Measurements from ENCODE around the gene SYF2. TPM values are rescaled to one million over a fixed set of nuclear protein-coding genes. Genes with fewer than 3 reads are reported as not detected.
"Not testable (repeated sequence)": the region's sequence is repeated elsewhere in the genome, so short reads cannot be mapped to it uniquely, and the experiment has no call there.

The SYF2 gene
- total and polyA plus RNA-seq, 2 donors (not counting 1 experiment from before 2014, with no cell fraction given), result 21.9 to 67.3 TPM

GRCh38 chr1:25278358-25278757 lies 46.1 kb upstream of the SYF2 start:
- H4K20me1 ChIP-seq (ENCODE audit: control insufficient read depth, insufficient read depth, low read length, poor library complexity, severe bottlenecking); H3K27me3 ChIP-seq (replicated peaks in 1 of 4; ENCODE audit: control extremely low read depth in 1 of 4, control insufficient read depth in 3 of 4, insufficient read depth in 4 of 4, low read length in 3 of 4); H3K27ac Mint-ChIP-seq; intact Hi-C loops (cut with micrococcal nuclease); H2AFZ ChIP-seq (ENCODE audit: insufficient read depth, low read depth, low read length, poor library complexity, severe bottlenecking); H3K4me1 ChIP-seq (ENCODE audit: control insufficient read depth in 2 of 2, insufficient read depth in 2 of 2, low read length in 2 of 2); H3K9me3 ChIP-seq (ENCODE audit: control extremely low read depth in 1 of 3, control insufficient read depth in 2 of 3, insufficient read depth in 1 of 3, low read length in 2 of 3); H3K4me3 ChIP-seq (ENCODE audit: control extremely low read depth in 1 of 5, extremely low read depth in 1 of 5, insufficient read depth in 1 of 5, low read depth in 2 of 5, low read length in 4 of 5); H3K4me3 Mint-ChIP-seq; H3K79me2 ChIP-seq (ENCODE audit: control insufficient read depth, insufficient read depth, low read length); H3K27ac ChIP-seq (ENCODE audit: low read length in 2 of 2); H3K4me2 ChIP-seq (replicated peaks; ENCODE audit: low read depth, low read length, poor library complexity, severe bottlenecking); H3K27me3 Mint-ChIP-seq; POLR2A ChIA-PET; H3K36me3 ChIP-seq (replicated peaks in 1 of 2; ENCODE audit: control extremely low read depth in 1 of 2, control insufficient read depth in 1 of 2, extremely low read depth in 1 of 2, insufficient read depth in 2 of 2, low read length in 1 of 2); ATAC-seq (ENCODE audit: low read depth); H3K9ac ChIP-seq (ENCODE audit: low read length); DNase-seq; H3K4me1 Mint-ChIP-seq; H3K9me3 Mint-ChIP-seq (ENCODE audit: insufficient read depth); CTCF ChIA-PET: not testable (repeated sequence)
- no CpG with 5 or more reads among the region's 2 CpGs for WGBS (ENCODE audit: insufficient coverage)

DNA sequence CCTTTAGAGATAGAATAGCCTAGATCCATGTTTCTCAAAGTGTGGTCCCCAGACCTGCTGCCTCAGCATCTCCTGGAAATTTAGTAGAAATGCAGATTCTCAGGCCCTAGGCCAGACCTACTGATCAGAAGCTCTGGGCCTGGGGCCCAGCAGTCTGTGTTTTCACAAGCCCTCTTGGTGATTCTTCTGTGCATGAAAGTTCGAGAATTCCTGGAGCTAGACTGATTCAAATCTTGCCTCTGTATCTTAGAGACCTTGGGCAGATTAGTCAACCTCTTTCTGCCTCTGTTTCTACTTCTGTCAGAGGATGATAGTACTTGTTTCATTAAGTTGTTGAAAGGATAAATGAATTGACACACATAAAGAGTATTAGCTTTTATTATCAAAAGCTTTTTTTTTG lies 45.0 kb upstream of the SYF2 start:
- no CpG with 5 or more reads among the region's 1 CpG for WGBS (ENCODE audit: insufficient coverage)
- H2AFZ ChIP-seq (ENCODE audit: insufficient read depth, low read depth, low read length, poor library complexity, severe bottlenecking); ATAC-seq (ENCODE audit: low read depth); H3K4me1 ChIP-seq (ENCODE audit: control insufficient read depth in 2 of 2, insufficient read depth in 2 of 2, low read length in 2 of 2); H3K4me3 ChIP-seq (ENCODE audit: control extremely low read depth in 1 of 5, extremely low read depth in 1 of 5, insufficient read depth in 1 of 5, low read depth in 2 of 5, low read length in 4 of 5); H3K27ac ChIP-seq (ENCODE audit: low read length in 2 of 2); POLR2A ChIA-PET; H3K79me2 ChIP-seq (ENCODE audit: control insufficient read depth, insufficient read depth, low read length); CTCF ChIA-PET; H3K9me3 Mint-ChIP-seq (ENCODE audit: insufficient read depth); H3K9me3 ChIP-seq (ENCODE audit: control extremely low read depth in 1 of 3, control insufficient read depth in 2 of 3, insufficient read depth in 1 of 3, low read length in 2 of 3); H3K9ac ChIP-seq (ENCODE audit: low read length); H3K4me2 ChIP-seq (replicated peaks; ENCODE audit: low read depth, low read length, poor library complexity, severe bottlenecking); intact Hi-C loops (cut with micrococcal nuclease); H3K4me3 Mint-ChIP-seq; DNase-seq; H4K20me1 ChIP-seq (ENCODE audit: control insufficient read depth, insufficient read depth, low read length, poor library complexity, severe bottlenecking); H3K36me3 ChIP-seq (replicated peaks in 1 of 2; ENCODE audit: control extremely low read depth in 1 of 2, control insufficient read depth in 1 of 2, extremely low read depth in 1 of 2, insufficient read depth in 2 of 2, low read length in 1 of 2); H3K27me3 ChIP-seq (replicated peaks in 1 of 4; ENCODE audit: control extremely low read depth in 1 of 4, control insufficient read depth in 3 of 4, insufficient read depth in 4 of 4, low read length in 3 of 4); H3K27me3 Mint-ChIP-seq; H3K27ac Mint-ChIP-seq; H3K4me1 Mint-ChIP-seq: not testable (repeated sequence)

DNA sequence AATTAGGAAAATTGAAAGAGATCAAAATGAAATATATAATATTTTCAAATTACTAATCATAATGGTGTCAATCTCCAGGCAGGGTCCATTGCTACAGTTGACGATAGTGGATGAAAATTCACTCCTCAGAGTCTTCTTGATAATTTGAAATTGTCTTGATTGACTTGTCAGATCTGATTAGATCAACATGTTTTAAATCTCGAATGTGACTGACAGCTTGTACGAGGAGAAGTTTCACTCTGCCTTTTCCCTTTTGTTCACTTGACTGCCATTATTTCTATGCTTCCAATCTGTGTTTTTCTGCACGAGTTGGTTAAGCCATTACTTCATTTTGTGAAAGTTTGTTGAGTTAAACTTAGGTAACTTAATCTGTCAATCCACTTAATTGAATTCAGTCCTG lies 43.3 kb upstream of the SYF2 start:
- H3K36me3 ChIP-seq (replicated peaks in 1 of 2; ENCODE audit: control extremely low read depth in 1 of 2, control insufficient read depth in 1 of 2, extremely low read depth in 1 of 2, insufficient read depth in 2 of 2, low read length in 1 of 2); H3K27me3 Mint-ChIP-seq; ATAC-seq (ENCODE audit: low read depth); H3K4me3 ChIP-seq (ENCODE audit: control extremely low read depth in 1 of 5, extremely low read depth in 1 of 5, insufficient read depth in 1 of 5, low read depth in 2 of 5, low read length in 4 of 5); H3K79me2 ChIP-seq (ENCODE audit: control insufficient read depth, insufficient read depth, low read length); H3K4me1 ChIP-seq (ENCODE audit: control insufficient read depth in 2 of 2, insufficient read depth in 2 of 2, low read length in 2 of 2); DNase-seq; CTCF ChIA-PET; H3K27ac Mint-ChIP-seq; H3K27ac ChIP-seq (ENCODE audit: low read length in 2 of 2); H3K9ac ChIP-seq (ENCODE audit: low read length); H3K4me2 ChIP-seq (replicated peaks; ENCODE audit: low read depth, low read length, poor library complexity, severe bottlenecking); H4K20me1 ChIP-seq (ENCODE audit: control insufficient read depth, insufficient read depth, low read length, poor library complexity, severe bottlenecking); H3K27me3 ChIP-seq (replicated peaks in 1 of 4; ENCODE audit: control extremely low read depth in 1 of 4, control insufficient read depth in 3 of 4, insufficient read depth in 4 of 4, low read length in 3 of 4); H3K9me3 Mint-ChIP-seq (ENCODE audit: insufficient read depth); H3K9me3 ChIP-seq (ENCODE audit: control extremely low read depth in 1 of 3, control insufficient read depth in 2 of 3, insufficient read depth in 1 of 3, low read length in 2 of 3); H2AFZ ChIP-seq (ENCODE audit: insufficient read depth, low read depth, low read length, poor library complexity, severe bottlenecking); intact Hi-C loops (cut with micrococcal nuclease); H3K4me3 Mint-ChIP-seq; H3K4me1 Mint-ChIP-seq: not testable (repeated sequence)
- 80% methylated on average over 1 of the region's 4 CpGs for WGBS (ENCODE audit: insufficient coverage)
- POLR2A ChIA-PET, result interaction anchor here (0.6 kb wide), 1 partner anchor 1472 kb away, joined by 4 read pairs; no protein-coding TSS in a partner anchor

GRCh38 chr1:25272238-25272637 lies 39.9 kb upstream of the SYF2 start, which contains the start of gene RHD:
Gene RHD, plus strand, starts transcription at chr1:25272509. Its CDS starts 39 bp downstream, at chr1:25272548.
- H3K4me3 Mint-ChIP-seq; H3K79me2 ChIP-seq (ENCODE audit: control insufficient read depth, insufficient read depth, low read length); H3K4me1 ChIP-seq (ENCODE audit: control insufficient read depth in 2 of 2, insufficient read depth in 2 of 2, low read length in 2 of 2); H3K9me3 ChIP-seq (ENCODE audit: control extremely low read depth in 1 of 3, control insufficient read depth in 2 of 3, insufficient read depth in 1 of 3, low read length in 2 of 3); H3K36me3 ChIP-seq (replicated peaks in 1 of 2; ENCODE audit: control extremely low read depth in 1 of 2, control insufficient read depth in 1 of 2, extremely low read depth in 1 of 2, insufficient read depth in 2 of 2, low read length in 1 of 2); H3K4me1 Mint-ChIP-seq; H3K9ac ChIP-seq (ENCODE audit: low read length); H3K27me3 Mint-ChIP-seq; H3K27ac Mint-ChIP-seq; DNase-seq; H4K20me1 ChIP-seq (ENCODE audit: control insufficient read depth, insufficient read depth, low read length, poor library complexity, severe bottlenecking); H2AFZ ChIP-seq (ENCODE audit: insufficient read depth, low read depth, low read length, poor library complexity, severe bottlenecking); H3K4me3 ChIP-seq (ENCODE audit: control extremely low read depth in 1 of 5, extremely low read depth in 1 of 5, insufficient read depth in 1 of 5, low read depth in 2 of 5, low read length in 4 of 5); CTCF ChIA-PET; H3K4me2 ChIP-seq (replicated peaks; ENCODE audit: low read depth, low read length, poor library complexity, severe bottlenecking); POLR2A ChIA-PET; intact Hi-C loops (cut with micrococcal nuclease); H3K27me3 ChIP-seq (replicated peaks in 1 of 4; ENCODE audit: control extremely low read depth in 1 of 4, control insufficient read depth in 3 of 4, insufficient read depth in 4 of 4, low read length in 3 of 4); ATAC-seq (ENCODE audit: low read depth); H3K27ac ChIP-seq (ENCODE audit: low read length in 2 of 2); H3K9me3 Mint-ChIP-seq (ENCODE audit: insufficient read depth): not testable (repeated sequence)
- no CpG with 5 or more reads among the region's 8 CpGs for WGBS (ENCODE audit: insufficient coverage)
